ENCODE measurements around the gene ZNF621.
"Not testable (repeated sequence)": the region's sequence is repeated elsewhere in the genome, so short reads cannot be mapped to it uniquely, and the experiment has no call there.

The ZNF621 gene

GRCh38 chr3:40534283-40534682 lies 9.5 kb downstream of the ZNF621 start:
- no peak for DNase-seq (ENCODE audit: low spot score)

GRCh38 chr3:40546816-40547215 lies 22.1 kb downstream of the ZNF621 start:
- no peak for DNase-seq (ENCODE audit: low spot score)

- no peak for DNase-seq (ENCODE audit: low spot score)
These were observed 25.4 kb downstream of the ZNF621 start for GRCh38 chr3:40550167-40550566.

- no peak for DNase-seq (ENCODE audit: low spot score)
These were observed 32.9 kb downstream of the ZNF621 start for GRCh38 chr3:40557575-40558161.

- DNase-seq (ENCODE audit: low spot score), result not testable (repeated sequence)
These were observed 37.7 kb downstream of the ZNF621 start for GRCh38 chr3:40562482-40562881.

GRCh38 chr3:40565629-40566028 lies 40.9 kb downstream of the ZNF621 start:
- not testable (repeated sequence) for DNase-seq (ENCODE audit: low spot score)

- DNase-seq (ENCODE audit: low spot score), result no peak
These were observed 41.9 kb downstream of the ZNF621 start for GRCh38 chr3:40566694-40567093.

- no peak for DNase-seq (ENCODE audit: low spot score)
These were observed 47.8 kb downstream of the ZNF621 start for GRCh38 chr3:40572588-40572987.

GRCh38 chr3:40574050-40574449 lies 49.3 kb downstream of the ZNF621 start:
- DNase-seq (ENCODE audit: low spot score), result no peak

- DNase-seq (ENCODE audit: low spot score), result no peak
These were observed 49.9 kb downstream of the ZNF621 start for GRCh38 chr3:40574661-40575060.

GRCh38 chr3:40576396-40576795 lies 51.6 kb downstream of the ZNF621 start:
- DNase-seq (ENCODE audit: low spot score), result no peak

GRCh38 chr3:40580494-40581091 lies 55.8 kb downstream of the ZNF621 start:
- peak; percentile 82 for DNase-seq (ENCODE audit: low spot score)

GRCh38 chr3:40581166-40581565 lies 56.4 kb downstream of the ZNF621 start:
- DNase-seq (ENCODE audit: low spot score), result no peak

- no peak for DNase-seq (ENCODE audit: low spot score)
These were observed 57.8 kb downstream of the ZNF621 start for GRCh38 chr3:40582401-40583027.

- DNase-seq (ENCODE audit: low spot score), result no peak
These were observed 58.9 kb downstream of the ZNF621 start for GRCh38 chr3:40583691-40584090.

- peak; percentile 76 for DNase-seq (ENCODE audit: low spot score)
These were observed 59.9 kb downstream of the ZNF621 start for GRCh38 chr3:40584625-40585189.

GRCh38 chr3:40585381-40586016 lies 60.7 kb downstream of the ZNF621 start:
- DNase-seq (ENCODE audit: low spot score), result no peak

GRCh38 chr3:40586901-40587300 lies 62.1 kb downstream of the ZNF621 start:
- DNase-seq (ENCODE audit: low spot score), result no peak

GRCh38 chr3:40588406-40588805 lies 63.6 kb downstream of the ZNF621 start:
- no peak for DNase-seq (ENCODE audit: low spot score)

Measured in NAMALWA (cell line).